Ishikawa (cell line): ENCODE data around the gene KHSRP.

ENCODE experiments used
- CEBPB ChIP-seq: IDR thresholded peaks from 2 replicates; pipeline ENCODE4 v1.6.1; 2012
- CREB1 ChIP-seq: IDR thresholded peaks from 2 replicates; pipeline ENCODE4 v1.6.1; 2012; ENCODE audit warnings: low read depth
- EGR1 ChIP-seq: IDR thresholded peaks from 2 replicates; pipeline ENCODE4 v1.6.1; 2012
- EP300 ChIP-seq: IDR thresholded peaks from 2 replicates; pipeline ENCODE4 v1.6.1; 2012; ENCODE audit warnings: borderline replicate concordance
- FOXM1 ChIP-seq: IDR thresholded peaks from 2 replicates; pipeline ENCODE4 v1.6.1; 2012; ENCODE audit warnings: low read depth, borderline replicate concordance
- NFIC ChIP-seq: IDR thresholded peaks from 2 replicates; pipeline ENCODE4 v1.6.1; 2012
- RAD21 ChIP-seq: IDR thresholded peaks from 2 replicates; pipeline ENCODE4 v1.6.1; 2012; ENCODE audit warnings: low read depth
- TAF1 ChIP-seq: IDR thresholded peaks from 2 replicates; pipeline ENCODE4 v1.6.1; 2012; ENCODE audit warnings: low read depth, mild to moderate bottlenecking
- TCF12 ChIP-seq: IDR thresholded peaks from 2 replicates; pipeline ENCODE4 v1.6.1; 2012; ENCODE audit warnings: low read depth
- TEAD4 ChIP-seq: IDR thresholded peaks from 2 replicates; pipeline ENCODE4 v1.6.1; 2012
- YY1 ChIP-seq: IDR thresholded peaks from 2 replicates; pipeline ENCODE4 v1.6.1; 2012; ENCODE audit warnings: low read depth
- ZBTB7A ChIP-seq: IDR thresholded peaks from 2 replicates; pipeline ENCODE4 v1.6.1; 2012; ENCODE audit warnings: low read depth
- TF ChIP-seq, protein P1 (sequence below): IDR thresholded peaks from 2 replicates; pipeline ENCODE4 v1.6.1; 2012; ENCODE audit warnings: low read depth, mild to moderate bottlenecking
- TF ChIP-seq, protein P2 (sequence below): IDR thresholded peaks from 2 replicates; pipeline ENCODE4 v1.6.1; 2012
- TF ChIP-seq, protein P3 (sequence below): IDR thresholded peaks from 2 replicates; pipeline ENCODE4 v1.6.1; 2012

Gene KHSRP

DNA sequence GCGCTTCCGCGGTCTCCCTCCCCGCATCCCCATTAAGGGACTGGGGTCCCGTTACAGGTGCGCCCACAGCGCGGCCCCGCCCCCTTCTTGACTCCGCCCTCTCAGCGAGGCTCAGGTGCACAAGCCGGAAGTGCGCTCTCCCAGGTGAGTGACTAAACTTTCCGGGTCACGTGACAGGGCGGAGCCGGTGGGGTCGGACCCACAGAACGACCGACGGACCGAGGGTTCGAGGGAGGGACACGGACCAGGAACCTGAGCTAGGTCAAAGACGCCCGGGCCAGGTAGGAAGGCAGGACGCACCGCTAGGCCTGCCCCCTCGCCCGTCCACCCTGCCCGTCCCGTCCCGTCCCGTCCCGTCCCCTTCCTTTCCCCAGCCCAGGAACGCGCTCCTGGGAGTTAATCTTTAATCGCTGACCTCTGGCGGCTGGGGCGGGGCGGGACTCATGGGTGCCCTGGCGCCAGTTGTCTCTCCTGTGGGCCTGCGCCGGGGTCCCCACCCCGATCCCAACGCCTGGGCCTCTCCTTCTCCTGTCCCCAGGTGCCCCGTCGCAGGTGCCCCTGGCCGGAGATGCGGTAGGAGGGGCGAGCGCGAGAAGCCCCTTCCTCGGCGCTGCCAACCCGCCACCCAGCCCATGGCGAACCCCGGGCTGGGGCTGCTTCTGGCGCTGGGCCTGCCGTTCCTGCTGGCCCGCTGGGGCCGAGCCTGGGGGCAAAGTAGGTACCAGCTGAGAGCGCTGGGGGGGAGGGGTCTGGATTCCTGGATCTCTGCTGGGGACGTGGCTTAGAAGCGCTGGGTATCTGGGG, 39.7 kb upstream of the KHSRP start, which contains the start of gene CRB3:
CRB3 (plus strand) TSS at position 202 of the 804 bp plus-strand sequence; CDS start at position 633, 431 bp downstream.
- 0 out of 2 replicates have a peak, but pooled peaks have one; percentile 11 for TF ChIP-seq CREB1
- TF ChIP-seq TCF12, result peak; percentile 65; the same call in 1 of the 2 replicates
- TF ChIP-seq, protein P1, sequence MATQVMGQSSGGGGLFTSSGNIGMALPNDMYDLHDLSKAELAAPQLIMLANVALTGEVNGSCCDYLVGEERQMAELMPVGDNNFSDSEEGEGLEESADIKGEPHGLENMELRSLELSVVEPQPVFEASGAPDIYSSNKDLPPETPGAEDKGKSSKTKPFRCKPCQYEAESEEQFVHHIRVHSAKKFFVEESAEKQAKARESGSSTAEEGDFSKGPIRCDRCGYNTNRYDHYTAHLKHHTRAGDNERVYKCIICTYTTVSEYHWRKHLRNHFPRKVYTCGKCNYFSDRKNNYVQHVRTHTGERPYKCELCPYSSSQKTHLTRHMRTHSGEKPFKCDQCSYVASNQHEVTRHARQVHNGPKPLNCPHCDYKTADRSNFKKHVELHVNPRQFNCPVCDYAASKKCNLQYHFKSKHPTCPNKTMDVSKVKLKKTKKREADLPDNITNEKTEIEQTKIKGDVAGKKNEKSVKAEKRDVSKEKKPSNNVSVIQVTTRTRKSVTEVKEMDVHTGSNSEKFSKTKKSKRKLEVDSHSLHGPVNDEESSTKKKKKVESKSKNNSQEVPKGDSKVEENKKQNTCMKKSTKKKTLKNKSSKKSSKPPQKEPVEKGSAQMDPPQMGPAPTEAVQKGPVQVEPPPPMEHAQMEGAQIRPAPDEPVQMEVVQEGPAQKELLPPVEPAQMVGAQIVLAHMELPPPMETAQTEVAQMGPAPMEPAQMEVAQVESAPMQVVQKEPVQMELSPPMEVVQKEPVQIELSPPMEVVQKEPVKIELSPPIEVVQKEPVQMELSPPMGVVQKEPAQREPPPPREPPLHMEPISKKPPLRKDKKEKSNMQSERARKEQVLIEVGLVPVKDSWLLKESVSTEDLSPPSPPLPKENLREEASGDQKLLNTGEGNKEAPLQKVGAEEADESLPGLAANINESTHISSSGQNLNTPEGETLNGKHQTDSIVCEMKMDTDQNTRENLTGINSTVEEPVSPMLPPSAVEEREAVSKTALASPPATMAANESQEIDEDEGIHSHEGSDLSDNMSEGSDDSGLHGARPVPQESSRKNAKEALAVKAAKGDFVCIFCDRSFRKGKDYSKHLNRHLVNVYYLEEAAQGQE, result no peak
- TF ChIP-seq, protein P2, sequence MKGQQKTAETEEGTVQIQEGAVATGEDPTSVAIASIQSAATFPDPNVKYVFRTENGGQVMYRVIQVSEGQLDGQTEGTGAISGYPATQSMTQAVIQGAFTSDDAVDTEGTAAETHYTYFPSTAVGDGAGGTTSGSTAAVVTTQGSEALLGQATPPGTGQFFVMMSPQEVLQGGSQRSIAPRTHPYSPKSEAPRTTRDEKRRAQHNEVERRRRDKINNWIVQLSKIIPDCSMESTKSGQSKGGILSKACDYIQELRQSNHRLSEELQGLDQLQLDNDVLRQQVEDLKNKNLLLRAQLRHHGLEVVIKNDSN, result peak; percentile 98
- TF ChIP-seq EP300, result no peak
- TF ChIP-seq TAF1, result peak; percentile 63; the same call in 1 of the 2 replicates
- TF ChIP-seq CEBPB, result no peak
- TF ChIP-seq FOXM1, result no peak
- peak; percentile 81 for TF ChIP-seq ZBTB7A
- no peak for TF ChIP-seq RAD21
- no peak for TF ChIP-seq YY1
- TF ChIP-seq, protein P3, sequence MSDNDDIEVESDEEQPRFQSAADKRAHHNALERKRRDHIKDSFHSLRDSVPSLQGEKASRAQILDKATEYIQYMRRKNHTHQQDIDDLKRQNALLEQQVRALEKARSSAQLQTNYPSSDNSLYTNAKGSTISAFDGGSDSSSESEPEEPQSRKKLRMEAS, result peak; percentile 60; the same call in 1 of the 2 replicates
- 0 out of 2 replicates have a peak, but pooled peaks have one; percentile 15 for TF ChIP-seq TEAD4
- no peak for TF ChIP-seq NFIC
- no peak for TF ChIP-seq EGR1

DNA sequence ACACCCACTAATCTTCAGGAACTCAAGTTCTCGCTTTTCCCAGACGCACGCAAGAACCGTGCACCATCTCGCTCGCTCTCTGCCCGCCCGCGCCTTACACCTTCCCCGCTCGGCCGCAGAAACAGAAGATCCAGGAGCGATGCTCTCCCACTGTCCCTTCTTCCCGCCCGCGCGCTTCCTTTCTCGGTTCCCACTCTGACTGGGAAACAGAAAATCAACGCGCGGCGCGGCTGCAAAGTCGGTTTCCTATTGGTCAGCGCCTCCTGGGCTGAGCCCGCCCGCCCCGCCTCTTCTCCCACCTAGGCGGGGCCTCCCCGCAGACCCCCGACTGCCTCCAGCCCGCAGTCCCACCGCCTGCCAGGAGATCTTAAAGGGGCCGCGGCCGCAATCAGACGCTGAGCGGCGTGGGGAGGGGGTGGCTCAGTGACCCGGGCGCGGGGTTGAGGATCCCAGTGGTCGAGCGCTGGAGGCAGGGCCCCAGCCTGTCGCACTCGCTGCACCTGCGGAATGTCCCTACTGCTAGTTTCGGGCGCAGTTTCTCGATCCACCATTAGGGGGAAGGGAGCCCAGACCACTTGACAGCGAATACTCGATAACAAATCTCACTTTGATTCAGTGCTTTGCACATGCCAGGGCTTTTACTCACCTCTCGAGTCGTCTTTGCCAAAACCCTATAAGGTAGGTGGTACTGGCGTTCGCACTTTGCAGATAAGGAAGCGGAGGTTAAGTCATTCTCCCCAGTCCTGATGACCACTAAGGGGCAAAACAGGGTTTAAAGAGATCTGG, 35.7 kb upstream of the KHSRP start:
- no peak for TF ChIP-seq CREB1
- no peak for TF ChIP-seq FOXM1
- TF ChIP-seq TAF1, result no peak
- peak; percentile 34 for TF ChIP-seq RAD21
- TF ChIP-seq, protein P3, result peak; percentile 58
- TF ChIP-seq, protein P2, result 0 out of 2 replicates have a peak, but pooled peaks have one; percentile 12
- peak; percentile 97 for TF ChIP-seq ZBTB7A
- peak; percentile 43 for TF ChIP-seq NFIC
- peak; percentile 55 for TF ChIP-seq TCF12
- 0 out of 2 replicates have a peak, but pooled peaks have one; percentile 17 for TF ChIP-seq EP300
- peak; percentile 80 for TF ChIP-seq TEAD4
- peak; percentile 61 for TF ChIP-seq YY1

DNA sequence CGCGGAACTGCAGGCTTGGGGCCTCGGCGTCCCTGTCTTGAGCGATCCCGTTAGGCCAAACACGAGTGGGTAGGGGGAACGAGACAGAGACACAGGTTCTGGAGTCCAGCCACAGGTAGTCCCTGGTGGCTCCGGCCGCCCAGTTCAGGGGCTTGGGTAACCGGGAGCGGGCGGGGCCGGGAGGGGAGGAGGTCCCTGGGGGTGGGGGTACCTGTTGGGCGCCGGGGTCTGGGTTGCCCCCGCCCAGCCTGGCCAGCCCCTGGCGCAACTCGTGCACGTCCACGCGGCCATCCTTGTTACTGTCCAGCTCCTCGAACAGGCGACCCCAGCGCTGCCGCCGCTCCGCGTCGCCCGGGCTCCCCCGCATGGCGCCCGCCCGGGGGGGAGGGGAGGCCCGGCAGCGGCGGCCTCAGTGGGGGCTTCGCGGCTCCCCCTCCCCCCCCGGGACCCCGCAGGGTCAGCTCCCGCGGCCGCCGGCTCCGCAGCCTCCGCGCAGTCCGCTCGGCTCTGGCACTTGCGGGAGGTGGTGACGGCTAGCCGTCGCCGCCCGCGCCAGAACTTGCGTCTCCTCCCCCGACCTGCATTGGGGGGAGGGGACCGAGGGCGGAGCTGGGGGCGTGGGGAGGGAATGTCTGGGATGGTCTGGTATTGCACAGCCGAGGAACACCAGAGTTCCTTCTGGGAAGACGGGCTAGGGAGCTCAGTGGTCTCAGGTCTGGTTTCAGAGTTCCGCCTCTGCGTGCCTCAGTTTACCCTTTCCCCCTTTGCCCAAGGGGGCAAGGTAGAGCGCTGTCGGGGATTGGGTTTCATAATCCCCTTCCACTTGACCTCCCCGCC, 34.9 kb upstream of the KHSRP start, which contains the start of gene SLC25A23:
SLC25A23 (minus strand) TSS at position 531 of the 837 bp plus-strand sequence; CDS start at position 367, 164 bp downstream.
- TF ChIP-seq RAD21 (no peak), CREB1 (no peak), TEAD4 (no peak), EGR1 (0 out of 2 replicates have a peak, but pooled peaks have one; percentile 18), YY1 (no peak), TAF1 (peak; percentile 31; the same call in 1 of the 2 replicates), FOXM1 (no peak), EP300 (no peak), CEBPB (0 out of 2 replicates have a peak, but pooled peaks have one; percentile 22), NFIC (no peak), ZBTB7A (no peak), TCF12 (no peak)
- TF ChIP-seq, protein P2, result no peak
- TF ChIP-seq, protein P1, result no peak
- TF ChIP-seq, protein P3, result no peak; the same call in none of the 2 replicates
